Transverse colon (tissue), 4 donors: ENCODE measurements around the gene TRAPPC3L.

Source experiments
- CTCF ChIP-seq, 5 experiments: fragments of 200-600 bp in 3 of 5; fragments of 450-650 bp in 2 of 5; sonication (generic) in 3 of 5; IDR thresholded peaks; 1 replicate in 2 of 5; 2 replicates in 3 of 5; pipeline ENCODE4 v1.5.1; 2016 to 2017; ENCODE audit warnings: antibody characterized with exemption in 5 of 5, inconsistent platforms in 3 of 5, mild to moderate bottlenecking in 2 of 5, moderate library complexity in 1 of 5
- POLR2A ChIP-seq: fragments of 450-650 bp; IDR thresholded peaks from one replicate; pipeline ENCODE4 v1.6.1; 2016; ENCODE audit warnings: antibody characterized with exemption, mild to moderate bottlenecking, moderate library complexity
- POLR2AphosphoS5 ChIP-seq, 3 donors: sonication (generic); formaldehyde crosslinking; IDR thresholded peaks; one replicate each; pipeline ENCODE4 v1.6.1; 2016; ENCODE audit warnings: antibody characterized with exemption in 3 of 3

GRCh38 chr6:116518621-116519368 is 26.7 kb downstream of the TRAPPC3L start:
- no peak for TF ChIP-seq POLR2A
- no peak for TF ChIP-seq CTCF (IDR thresholded peaks at IDR 0.05)
- no peak for TF ChIP-seq POLR2AphosphoS5 (IDR thresholded peaks at IDR 0.05)
